K562 (cell line): ENCODE data around the gene GRIK1. TPM values are rescaled to one million over a fixed set of nuclear protein-coding genes. Genes with fewer than 3 reads are reported as not detected.

Experiments used
- ATAC-seq: fragments of 200-7000 bp; cut with Tn5 transposase; 3 replicates; pipeline ENCODE4 v1.9.1; 2020; ENCODE audit warnings: moderate library complexity
- BruUV-seq: library from RNA; stranded (reverse); fragments of 400-500 nt; replicated peaks from 2 replicates; lab custom pipeline; 2021; lab: Mats Ljungman, UMichigan
- CTCF ChIA-PET: fragments of 300-600 bp; formaldehyde crosslinking; extraction: SDS; loops from one replicate; lab custom pipeline; 2021; ENCODE audit warnings: low intra/inter-chr PET ratio; lab: Yijun Ruan, JAX
- POLR2A ChIA-PET: fragments of 300-600, 350-650 bp; sonication (Branson Sonifier 250); formaldehyde crosslinking; extraction: SDS; loops from one replicate; lab custom pipeline; 2021; ENCODE audit warnings: antibody characterized with exemption, inconsistent platforms; lab: Yijun Ruan, JAX
- DNase-seq, 4 experiments: peaks; one replicate each; pipeline versions ENCODE4 v3.0.0 to v3.0.0-alpha.2; 2011 to 2018; ENCODE audit warnings: low spot score in 3 of 4, mixed read lengths in 3 of 4; ENCODE audit errors: extremely low read depth in 1 of 4
- FAIRE-seq: peaks from 2 replicates; lab custom pipeline; 2011; peaks lifted over from hg19 to GRCh38; lab: Jason Lieb, UNC
- H2AFZ ChIP-seq: 2 replicates; pipeline ENCODE4 v1.6.0; 2011; ENCODE audit warnings: low read depth, low read length, control low read depth, inconsistent platforms
- H3K27ac ChIP-seq: fragments of 200-600 bp; 3 replicates; pipeline ENCODE4 v1.8.0; 2011; ENCODE audit warnings: low read depth, mild to moderate bottlenecking, control low read depth, inconsistent platforms, low read length, moderate library complexity, mixed read lengths; ENCODE audit errors: extremely low read depth
- H3K27me3 ChIP-seq, 2 experiments: fragments of 300-600 bp in 1 of 2; 2 replicates in 1 of 2; 3 replicates in 1 of 2; pipeline versions ENCODE4 v1.6.0 to v1.8.0; 2011; ENCODE audit warnings: inconsistent platforms in 2 of 2, low read length in 2 of 2, mild to moderate bottlenecking in 1 of 2, mixed read lengths in 1 of 2, moderate library complexity in 1 of 2; ENCODE audit not compliant: control insufficient read depth in 2 of 2, insufficient read depth in 2 of 2
- H3K36me3 ChIP-seq: fragments of 300-600 bp; 3 replicates; pipeline ENCODE4 v1.8.0; 2011; ENCODE audit warnings: mild to moderate bottlenecking, low read length, inconsistent platforms; ENCODE audit not compliant: control insufficient read depth, insufficient read depth
- H3K4me1 ChIP-seq, 2 experiments: fragments of 200-600 bp in 1 of 2; replicated peaks in 1 of 2; 2 replicates in 1 of 2; 3 replicates in 1 of 2; pipeline versions ENCODE4 v1.5.1 to v1.8.0; 2011; ENCODE audit warnings: inconsistent platforms in 2 of 2, low read length in 2 of 2, mild to moderate bottlenecking in 1 of 2, mixed read lengths in 1 of 2, moderate library complexity in 1 of 2; ENCODE audit not compliant: control insufficient read depth in 2 of 2, insufficient read depth in 2 of 2
- H3K4me2 ChIP-seq: 2 replicates; pipeline ENCODE4 v1.6.1; 2011; ENCODE audit warnings: low read length, control low read depth, inconsistent platforms, mixed read lengths; ENCODE audit not compliant: insufficient read depth
- H3K4me3 ChIP-seq: fragments of 200-600 bp; sonication (generic), shearing (Covaris generic); 2 replicates; pipeline ENCODE4 v1.5.1; 2016; ENCODE audit warnings: control low read depth, inconsistent platforms
- H3K79me2 ChIP-seq: fragments of 200-600 bp; 3 replicates; pipeline ENCODE4 v1.8.0; 2011; ENCODE audit warnings: low read length, inconsistent platforms; ENCODE audit not compliant: control insufficient read depth, insufficient read depth
- H3K9ac ChIP-seq, 2 experiments: 2 replicates each; pipeline versions ENCODE4 v1.6.0 to v1.6.1; 2011; ENCODE audit warnings: low read depth in 2 of 2, low read length in 2 of 2, control low read depth in 1 of 2, inconsistent platforms in 1 of 2, mild to moderate bottlenecking in 1 of 2, mixed read lengths in 1 of 2; ENCODE audit not compliant: insufficient read depth in 1 of 2
- H3K9me1 ChIP-seq: one replicate; pipeline ENCODE4 v1.6.0; 2011; ENCODE audit warnings: inconsistent platforms, mild to moderate bottlenecking, low read length, moderate library complexity; ENCODE audit not compliant: control insufficient read depth, insufficient read depth
- H3K9me3 ChIP-seq: replicated peaks from 2 replicates; pipeline ENCODE4 v1.5.1; 2011; ENCODE audit warnings: low read depth, low read length, inconsistent platforms; ENCODE audit not compliant: control insufficient read depth, insufficient read depth
- H4K20me1 ChIP-seq: replicated peaks from 2 replicates; pipeline ENCODE4 v1.6.1; 2011; ENCODE audit warnings: low read length, inconsistent platforms, mixed read lengths; ENCODE audit not compliant: control insufficient read depth, insufficient read depth
- MEIS2 ChIP-seq: fragments of 450-650 bp; IDR thresholded peaks from 2 replicates; pipeline ENCODE4 v1.6.1; 2014; ENCODE audit warnings: mild to moderate bottlenecking; ENCODE audit not compliant: partially characterized antibody
- MGA ChIP-seq: fragments of 450-650 bp; IDR thresholded peaks from 2 replicates; pipeline ENCODE4 v1.6.1; 2016; ENCODE audit warnings: mild to moderate bottlenecking, moderate library complexity
- PBX2 ChIP-seq, 2 experiments: IDR thresholded peaks in 1 of 2; conservative IDR thresholded peaks in 1 of 2; 2 replicates each; pipeline ENCODE4 v1.6.1; 2016; ENCODE audit warnings: low read depth in 2 of 2, mild to moderate bottlenecking in 1 of 2, missing compliant biosample characterization in 1 of 2, missing genetic modification characterization in 1 of 2, moderate library complexity in 1 of 2
- PKNOX1 ChIP-seq: fragments of 450-650 bp; IDR thresholded peaks from 2 replicates; pipeline ENCODE4 v1.6.1; 2016
- WGBS: fragments of 100-300 bp; shearing (Covaris generic); methylation state at CpG from one replicate; pipeline ENCODE4 v1.1.6; 2016; ENCODE audit warnings: low coverage, mixed read lengths; ENCODE audit not compliant: insufficient coverage; ENCODE audit errors: missing lambda C conversion rate; 5-methylcytosine and 5-hydroxymethylcytosine counted together
- in situ Hi-C: fragments of 300-500 bp; cut with MboI; formaldehyde crosslinking; loops from 4 replicates; pipeline ENCODE4 v1.15.0; 2018; ENCODE audit warnings: inconsistent platforms, mixed read lengths
- intact Hi-C: fragments of 100-400 bp; cut with micrococcal nuclease; formaldehyde crosslinking; loops from 2 replicates; pipeline ENCODE4 v1.14.2; 2022
- polyA plus RNA-seq, 8 experiments: library from polyadenylated mRNA; depleted of rRNA in 4 of 8; stranded (reverse) in 5 of 8; unstranded in 3 of 8; fragments of >200 nt; fragmentation: Nextera tagmentation in 2 of 8; fragmentation: Illumina TruSeq in 1 of 8; extraction: Ambion mirVana in 2 of 8; extraction: Trizol in 1 of 8; gene quantifications; 2 replicates each; pipeline versions ENCODE4 v1.2.1 to v1.2.3, GENCODE V29; 2011 to 2014; ENCODE audit warnings: inconsistent platforms in 1 of 8, missing spikeins in 1 of 8
- total RNA-seq, 7 experiments: library from RNA; depleted of rRNA in 6 of 7; stranded (reverse); fragments of >200 nt in 6 of 7; fragmentation: Illumina TruSeq in 2 of 7; extraction: Trizol in 2 of 7; gene quantifications; 2 replicates each; pipeline versions ENCODE4 v1.2.1 to v1.2.3, GENCODE V29; 2011 to 2021; ENCODE audit warnings: low replicate concordance in 1 of 7

The GRIK1 gene
- total and polyA plus RNA-seq, 9 of the 15 experiments (the other 6 are each of a cell fraction or from before 2014, with no cell fraction given), result 0.17 to 2.8 (median 0.53) TPM

- DNase-seq, result no peak
- Histone ChIP-seq H3K9me1 (no peaks in the 10 kb centered on the region), H3K27me3 (no peaks in the 10 kb centered on the region), H4K20me1 (no peaks in the 10 kb centered on the region), H2AFZ (no peak overlapping the region), H3K79me2 (no peaks in the 10 kb centered on the region), H3K4me3 (no peak overlapping the region), H3K27ac (no peak overlapping the region), H3K9me3 (no peaks in the 10 kb centered on the region), H3K4me2 (no peak overlapping the region), H3K9ac (no peak overlapping the region), H3K4me1 (peaks cover 0 to 3% of the 10 kb centered on the region in 2 experiments; a peak in 2 of 5 replicates), H3K36me3 (no peaks in the 10 kb centered on the region)
- WGBS, result 36% methylated on average over 3 of the region's 3 CpGs
- intact Hi-C loops (no loop called here), in situ Hi-C loops (no loop called here)
- TF ChIP-seq PBX2 (CRISPR knock-in tag; IDR thresholded peaks at IDR 0.05; ENCODE audit: low read depth), result no peak
- peak; percentile 77 for TF ChIP-seq PBX2 (tag; conservative IDR thresholded peaks at IDR 0.05; ENCODE audit: low read depth)
- peak; percentile 66 for TF ChIP-seq MEIS2
- TF ChIP-seq PKNOX1, result 0 out of 2 replicates have a peak, but pooled peaks have one; percentile 11
- TF ChIP-seq MGA, result no peak
- ChIA-PET POLR2A (no interaction called here), CTCF (no interaction called here)
- no TSS peak for BruUV-seq
- no peak for ATAC-seq
- FAIRE-seq, result no peak
Measured at GRCh38 chr21:29851611-29852010, 88.2 kb downstream of the GRIK1 start.
